Smooth muscle cell (in vitro differentiated cells): ENCODE results near the gene GALNT16. TPM values are rescaled to one million over a fixed set of nuclear protein-coding genes. Genes with fewer than 3 reads are reported as not detected.

ENCODE experiments used
- DNase-seq: peaks from one replicate; lab custom pipeline; 2025; ENCODE audit not compliant: unreplicated experiment; lab: John Stamatoyannopoulos, UW
- H2AFZ ChIP-seq: fragments of 200-600 bp; sonication (generic); 2 replicates; pipeline ENCODE4 v1.6.0; 2016; ENCODE audit warnings: antibody characterized with exemption, low read depth, mild to moderate bottlenecking
- H3F3A ChIP-seq: fragments of 200-600 bp; sonication (generic); 2 replicates; pipeline ENCODE4 v1.6.0; 2017; ENCODE audit warnings: antibody characterized with exemption, low read depth
- H3K27ac ChIP-seq: fragments of 200-600 bp; sonication (generic); 2 replicates; pipeline ENCODE4 v1.5.1; 2016; ENCODE audit warnings: low read depth, mild to moderate bottlenecking
- H3K27me3 ChIP-seq: fragments of 200-600 bp; sonication (generic); 2 replicates; pipeline ENCODE4 v1.6.1; 2016; ENCODE audit warnings: low read depth, mild to moderate bottlenecking
- H3K36me3 ChIP-seq: fragments of 200-600 bp; sonication (generic); 2 replicates; pipeline ENCODE4 v1.5.1; 2016; ENCODE audit warnings: low read depth
- H3K4me1 ChIP-seq: fragments of 200-600 bp; sonication (generic); 2 replicates; pipeline ENCODE4 v1.5.1; 2016; ENCODE audit warnings: low read depth
- H3K4me2 ChIP-seq: fragments of 200-600 bp; sonication (generic); 2 replicates; pipeline ENCODE4 v1.6.0; 2016; ENCODE audit warnings: mild to moderate bottlenecking
- H3K4me3 ChIP-seq: fragments of 200-600 bp; sonication (generic); 2 replicates; pipeline ENCODE4 v1.5.1; 2016; ENCODE audit warnings: mild to moderate bottlenecking
- H3K79me2 ChIP-seq: fragments of 200-600 bp; sonication (generic); 2 replicates; pipeline ENCODE4 v1.6.0; 2016; ENCODE audit warnings: low read depth, mild to moderate bottlenecking
- H3K9ac ChIP-seq: fragments of 200-600 bp; sonication (generic); 2 replicates; pipeline ENCODE4 v1.6.0; 2016; ENCODE audit warnings: low read depth
- H3K9me3 ChIP-seq: fragments of 200-600 bp; sonication (generic); replicated peaks from 2 replicates; pipeline ENCODE4 v1.5.1; 2016; ENCODE audit warnings: low read depth
- H4K20me1 ChIP-seq: fragments of 200-600 bp; sonication (generic); 2 replicates; pipeline ENCODE4 v1.6.0; 2016; ENCODE audit warnings: low read depth
- WGBS: methylation state at CpG from one replicate; pipeline ENCODE4 v1.1.7; 2016; ENCODE audit warnings: low lambda C conversion rate; 5-methylcytosine and 5-hydroxymethylcytosine counted together
- polyA plus RNA-seq: library from polyadenylated mRNA; unstranded; fragments of >200 nt; fragmentation: Nextera tagmentation; extraction: Ambion mirVana; gene quantifications from 2 replicates; pipeline ENCODE4 v1.2.1, GENCODE V29; 2016
- total RNA-seq: library from RNA; depleted of rRNA; stranded (reverse); fragments of >200 nt; gene quantifications from 2 replicates; pipeline ENCODE4 v1.2.3, GENCODE V29; 2014
- TF ChIP-seq, protein P1 (sequence below): fragments of 200-600 bp; sonication (generic); IDR thresholded peaks from 2 replicates; pipeline ENCODE4 v1.5.1; 2017; ENCODE audit warnings: borderline replicate concordance, mild to moderate bottlenecking, antibody characterized with exemption; ENCODE audit not compliant: insufficient read depth, poor library complexity, severe bottlenecking

The GALNT16 gene
- total and polyA plus RNA-seq, 2 experiments from 2014 or later = 0.54 to 4.7 TPM

DNA sequence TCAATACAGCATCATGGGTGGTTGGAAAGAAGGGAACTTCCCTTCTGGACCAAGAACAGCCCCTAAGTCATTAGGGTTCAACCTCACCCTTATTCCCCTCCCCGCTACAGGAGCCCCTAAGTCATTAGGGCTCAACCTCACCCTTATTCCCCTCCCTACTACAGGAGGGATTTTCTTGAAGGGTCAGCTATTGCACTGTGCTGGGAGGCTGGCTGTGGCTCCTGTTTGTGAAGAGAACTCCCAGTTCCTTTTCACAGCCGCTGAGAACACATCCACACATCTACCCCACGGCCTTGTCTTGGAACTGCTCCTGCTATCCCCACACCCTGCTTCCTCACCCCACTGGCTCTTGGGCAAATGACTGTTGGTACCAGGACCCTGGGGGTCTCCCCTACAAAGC lies 93.2 kb downstream of the GALNT16 start:
- H3K79me2 ChIP-seq = no peaks in the 10 kb centered on the region
- H3K4me3 ChIP-seq = no peak overlapping the region
- WGBS = 89% methylated on average over 3 of the region's 3 CpGs
- H3K4me1 ChIP-seq = no peaks in the 10 kb centered on the region
- no peak for DNase-seq
- H3K27ac ChIP-seq = no peak overlapping the region
- H3K4me2 ChIP-seq = no peak overlapping the region
- TF ChIP-seq, protein P1, sequence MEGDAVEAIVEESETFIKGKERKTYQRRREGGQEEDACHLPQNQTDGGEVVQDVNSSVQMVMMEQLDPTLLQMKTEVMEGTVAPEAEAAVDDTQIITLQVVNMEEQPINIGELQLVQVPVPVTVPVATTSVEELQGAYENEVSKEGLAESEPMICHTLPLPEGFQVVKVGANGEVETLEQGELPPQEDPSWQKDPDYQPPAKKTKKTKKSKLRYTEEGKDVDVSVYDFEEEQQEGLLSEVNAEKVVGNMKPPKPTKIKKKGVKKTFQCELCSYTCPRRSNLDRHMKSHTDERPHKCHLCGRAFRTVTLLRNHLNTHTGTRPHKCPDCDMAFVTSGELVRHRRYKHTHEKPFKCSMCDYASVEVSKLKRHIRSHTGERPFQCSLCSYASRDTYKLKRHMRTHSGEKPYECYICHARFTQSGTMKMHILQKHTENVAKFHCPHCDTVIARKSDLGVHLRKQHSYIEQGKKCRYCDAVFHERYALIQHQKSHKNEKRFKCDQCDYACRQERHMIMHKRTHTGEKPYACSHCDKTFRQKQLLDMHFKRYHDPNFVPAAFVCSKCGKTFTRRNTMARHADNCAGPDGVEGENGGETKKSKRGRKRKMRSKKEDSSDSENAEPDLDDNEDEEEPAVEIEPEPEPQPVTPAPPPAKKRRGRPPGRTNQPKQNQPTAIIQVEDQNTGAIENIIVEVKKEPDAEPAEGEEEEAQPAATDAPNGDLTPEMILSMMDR = no peak
- H3K9me3 ChIP-seq = no peaks in the 10 kb centered on the region
- no peaks in the 10 kb centered on the region for H3F3A ChIP-seq
- H4K20me1 ChIP-seq = no peaks in the 10 kb centered on the region
- no peaks in the 10 kb centered on the region for H3K36me3 ChIP-seq
- H3K9ac ChIP-seq = no peak overlapping the region
- no peak overlapping the region for H2AFZ ChIP-seq
- H3K27me3 ChIP-seq = peaks cover 4% of the 10 kb centered on the region

DNA sequence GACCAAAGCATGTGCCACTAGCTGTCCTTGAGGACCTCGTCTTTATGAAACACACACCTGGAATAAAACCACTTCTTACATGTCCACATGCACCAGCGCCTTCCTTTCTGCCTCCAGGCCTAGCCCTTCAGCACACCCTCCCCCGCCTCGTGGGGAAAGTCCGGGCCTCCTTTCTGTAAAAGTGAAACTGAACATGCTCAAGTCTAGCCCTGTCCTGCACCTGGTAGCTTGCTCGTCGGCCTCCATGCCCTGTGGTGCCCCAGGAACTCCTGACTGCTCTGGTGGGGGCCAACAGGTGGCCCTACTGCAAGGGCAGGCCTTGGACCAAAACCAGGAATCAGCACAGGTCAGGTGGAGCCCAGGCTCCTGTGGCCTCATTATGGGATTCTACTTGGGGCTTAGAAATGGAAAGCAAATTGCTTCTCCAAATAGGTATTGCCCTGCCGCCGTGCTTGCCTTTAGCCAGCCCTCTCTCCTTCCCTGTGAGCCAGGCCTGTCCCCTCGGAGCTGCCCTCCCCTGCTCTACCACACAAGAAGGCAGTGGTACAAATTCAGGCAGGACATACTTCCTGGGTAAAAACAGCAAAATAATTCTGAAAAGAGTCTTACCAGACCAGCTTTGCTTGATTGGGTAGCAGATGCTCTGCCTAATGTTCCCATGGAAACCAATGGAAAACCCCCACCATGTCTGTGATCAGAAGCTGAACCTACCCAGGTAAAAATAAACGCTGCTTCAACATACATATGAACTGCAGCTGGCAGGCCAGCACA lies 94.6 kb downstream of the GALNT16 start:
- Histone ChIP-seq H3K4me2 (no peak overlapping the region), H3K27me3 (peaks cover 4% of the 10 kb centered on the region), H3K9ac (no peak overlapping the region), H3F3A (no peaks in the 10 kb centered on the region), H3K36me3 (no peaks in the 10 kb centered on the region), H3K4me3 (no peak overlapping the region), H3K27ac (no peak overlapping the region), H2AFZ (no peak overlapping the region), H3K4me1 (no peaks in the 10 kb centered on the region), H4K20me1 (no peaks in the 10 kb centered on the region), H3K9me3 (no peaks in the 10 kb centered on the region), H3K79me2 (no peaks in the 10 kb centered on the region)
- DNase-seq = no peak
- WGBS = 81% methylated on average over 11 of the region's 11 CpGs
- TF ChIP-seq, protein P1 = no peak

DNA sequence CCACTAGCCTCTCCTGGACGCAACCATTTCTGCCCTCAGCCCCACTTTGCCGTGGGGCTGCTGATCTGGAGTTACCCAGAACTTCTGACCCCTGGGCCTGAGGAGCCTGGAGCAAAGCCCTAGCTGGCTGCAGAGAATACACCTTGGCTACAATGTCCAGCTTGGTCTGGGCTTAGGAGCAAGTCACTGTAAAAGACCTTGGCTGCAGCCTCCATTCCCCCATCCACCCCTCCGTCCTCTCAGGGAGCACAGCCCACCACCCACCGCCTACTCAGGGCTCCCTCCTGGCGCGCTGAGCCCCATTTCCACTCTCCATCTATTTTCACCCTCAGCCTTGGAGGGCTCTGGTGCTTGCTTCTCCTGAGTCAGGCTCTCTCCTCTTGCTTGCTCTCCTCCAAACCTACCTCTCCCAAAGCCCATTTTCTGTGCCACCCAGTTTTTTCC lies 95.2 kb downstream of the GALNT16 start:
- TF ChIP-seq, protein P1 = no peak
- no peaks in the 10 kb centered on the region for H3K36me3 ChIP-seq
- H4K20me1 ChIP-seq = no peaks in the 10 kb centered on the region
- H3F3A ChIP-seq = no peaks in the 10 kb centered on the region
- no peak overlapping the region for H3K4me3 ChIP-seq
- H3K27ac ChIP-seq = no peak overlapping the region
- DNase-seq = no peak
- no peak overlapping the region for H2AFZ ChIP-seq
- no peaks in the 10 kb centered on the region for H3K9me3 ChIP-seq
- H3K4me1 ChIP-seq = no peaks in the 10 kb centered on the region
- over 99% methylated on average over 6 of the region's 6 CpGs for WGBS
- H3K79me2 ChIP-seq = no peaks in the 10 kb centered on the region
- H3K27me3 ChIP-seq = peaks cover 4% of the 10 kb centered on the region
- H3K9ac ChIP-seq = no peak overlapping the region
- H3K4me2 ChIP-seq = no peak overlapping the region
